HL-60 (cell line): ENCODE measurements around the gene FAM110A.

ENCODE experiments used
- DNase-seq, 2 experiments: peaks; one replicate each; pipeline ENCODE4 v3.0.0-alpha.2; 2010 to 2020; ENCODE audit warnings: low read depth in 1 of 2, low spot score in 1 of 2
- H3K27ac ChIP-seq: fragments of 250-450 bp; sonication (Bioruptor Pico); replicated peaks from 2 replicates; pipeline ENCODE4 v1.5.1; 2020; ENCODE audit warnings: mild to moderate bottlenecking, moderate library complexity
- H3K27me3 ChIP-seq: fragments of 250-450 bp; sonication (Bioruptor Pico); 2 replicates; pipeline ENCODE4 v1.5.1; 2021; ENCODE audit warnings: mild to moderate bottlenecking, moderate library complexity; ENCODE audit not compliant: insufficient read depth, poor library complexity, severe bottlenecking
- H3K4me3 ChIP-seq: replicated peaks from 2 replicates; pipeline ENCODE4 v1.5.1; 2011; ENCODE audit warnings: mild to moderate bottlenecking, control low read depth, low read length; ENCODE audit not compliant: insufficient read depth
- GABPA ChIP-seq: IDR thresholded peaks from 2 replicates; pipeline ENCODE4 v1.6.1; 2012; ENCODE audit warnings: low read depth
- POLR2AphosphoS5 ChIP-seq: IDR thresholded peaks from 2 replicates; pipeline ENCODE4 v1.6.1; 2012; ENCODE audit warnings: low read depth
- SPI1 ChIP-seq: IDR thresholded peaks from 2 replicates; pipeline ENCODE4 v1.6.1; 2012; ENCODE audit warnings: low read depth, mild to moderate bottlenecking, borderline replicate concordance
- long read RNA-seq: library from polyadenylated mRNA; unstranded; transcript quantifications from one replicate; pipeline ENCODE4 v2.0.0, GENCODE V29; 2020
- TF ChIP-seq, protein P1 (sequence below): IDR thresholded peaks from 2 replicates; pipeline ENCODE4 v1.6.1; 2012; ENCODE audit warnings: low read depth; ENCODE audit not compliant: insufficient replicate concordance
- TF ChIP-seq, protein P2 (sequence below): IDR thresholded peaks from one replicate; pipeline ENCODE4 v1.5.1; 2011; ENCODE audit warnings: low read length, control low read depth, inconsistent platforms; ENCODE audit not compliant: insufficient read depth

FAM110A gene
- long read RNA-seq, transcript FAM110A-204 (2 exons, 1,809 nt): major isoform, 22 of 25 reads
- long read RNA-seq, partial matches to known transcripts: 0 of 25 reads
- long read RNA-seq, other reads (novel, unspliced or antisense): 2 of 25 reads

DNA sequence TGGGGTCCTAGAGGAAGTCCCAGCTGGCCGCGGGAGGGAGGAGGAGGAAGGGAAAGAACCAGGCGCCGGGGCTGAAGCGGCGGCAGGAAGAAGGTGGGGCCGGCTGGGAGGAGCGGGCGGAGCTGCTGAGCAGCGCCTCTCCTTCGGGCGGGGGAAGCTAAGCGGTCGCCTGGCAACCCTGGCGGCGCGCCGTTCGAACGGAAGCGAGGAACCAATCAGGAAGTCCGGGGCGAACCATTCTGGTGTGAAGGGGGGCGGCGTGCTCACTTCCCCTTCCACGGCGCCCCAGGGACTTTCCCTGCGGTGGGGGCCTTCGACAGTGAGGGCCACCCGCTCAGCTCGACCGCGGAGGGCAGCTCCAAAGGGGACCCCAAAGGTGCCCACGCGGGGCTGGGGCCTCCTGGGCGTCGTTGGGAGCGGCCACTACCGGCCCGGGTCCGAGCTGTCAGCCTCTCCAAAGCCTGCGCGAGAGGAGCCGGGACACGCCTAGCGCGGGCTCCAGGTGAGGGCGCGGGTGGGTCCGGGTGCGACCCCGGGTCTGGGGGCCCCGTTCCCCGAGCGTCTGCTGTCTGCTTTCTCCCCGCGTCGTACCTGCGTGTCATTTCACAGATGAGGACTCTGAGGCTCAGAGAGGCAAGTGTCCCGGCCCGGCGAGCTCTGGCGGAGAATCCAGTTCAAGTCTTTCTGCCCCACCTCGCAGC, at the start of gene FAM110A:
Gene FAM110A, plus strand, starts transcription at position 266 of the 701 bp plus-strand sequence. CDS start 11,090 bp downstream, outside the sequence.
- DNase-seq: peak; percentile 91 to 96
- Histone ChIP-seq H3K4me3 (peak within 1 kb of the TSS; percentile 80), H3K27ac (peak within 1 kb of the TSS; percentile 98), H3K27me3 (no peaks in the 10 kb centered on the region)
- TF ChIP-seq, protein P1, sequence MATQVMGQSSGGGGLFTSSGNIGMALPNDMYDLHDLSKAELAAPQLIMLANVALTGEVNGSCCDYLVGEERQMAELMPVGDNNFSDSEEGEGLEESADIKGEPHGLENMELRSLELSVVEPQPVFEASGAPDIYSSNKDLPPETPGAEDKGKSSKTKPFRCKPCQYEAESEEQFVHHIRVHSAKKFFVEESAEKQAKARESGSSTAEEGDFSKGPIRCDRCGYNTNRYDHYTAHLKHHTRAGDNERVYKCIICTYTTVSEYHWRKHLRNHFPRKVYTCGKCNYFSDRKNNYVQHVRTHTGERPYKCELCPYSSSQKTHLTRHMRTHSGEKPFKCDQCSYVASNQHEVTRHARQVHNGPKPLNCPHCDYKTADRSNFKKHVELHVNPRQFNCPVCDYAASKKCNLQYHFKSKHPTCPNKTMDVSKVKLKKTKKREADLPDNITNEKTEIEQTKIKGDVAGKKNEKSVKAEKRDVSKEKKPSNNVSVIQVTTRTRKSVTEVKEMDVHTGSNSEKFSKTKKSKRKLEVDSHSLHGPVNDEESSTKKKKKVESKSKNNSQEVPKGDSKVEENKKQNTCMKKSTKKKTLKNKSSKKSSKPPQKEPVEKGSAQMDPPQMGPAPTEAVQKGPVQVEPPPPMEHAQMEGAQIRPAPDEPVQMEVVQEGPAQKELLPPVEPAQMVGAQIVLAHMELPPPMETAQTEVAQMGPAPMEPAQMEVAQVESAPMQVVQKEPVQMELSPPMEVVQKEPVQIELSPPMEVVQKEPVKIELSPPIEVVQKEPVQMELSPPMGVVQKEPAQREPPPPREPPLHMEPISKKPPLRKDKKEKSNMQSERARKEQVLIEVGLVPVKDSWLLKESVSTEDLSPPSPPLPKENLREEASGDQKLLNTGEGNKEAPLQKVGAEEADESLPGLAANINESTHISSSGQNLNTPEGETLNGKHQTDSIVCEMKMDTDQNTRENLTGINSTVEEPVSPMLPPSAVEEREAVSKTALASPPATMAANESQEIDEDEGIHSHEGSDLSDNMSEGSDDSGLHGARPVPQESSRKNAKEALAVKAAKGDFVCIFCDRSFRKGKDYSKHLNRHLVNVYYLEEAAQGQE: no peak
- TF ChIP-seq GABPA: no peak
- TF ChIP-seq, protein P2, sequence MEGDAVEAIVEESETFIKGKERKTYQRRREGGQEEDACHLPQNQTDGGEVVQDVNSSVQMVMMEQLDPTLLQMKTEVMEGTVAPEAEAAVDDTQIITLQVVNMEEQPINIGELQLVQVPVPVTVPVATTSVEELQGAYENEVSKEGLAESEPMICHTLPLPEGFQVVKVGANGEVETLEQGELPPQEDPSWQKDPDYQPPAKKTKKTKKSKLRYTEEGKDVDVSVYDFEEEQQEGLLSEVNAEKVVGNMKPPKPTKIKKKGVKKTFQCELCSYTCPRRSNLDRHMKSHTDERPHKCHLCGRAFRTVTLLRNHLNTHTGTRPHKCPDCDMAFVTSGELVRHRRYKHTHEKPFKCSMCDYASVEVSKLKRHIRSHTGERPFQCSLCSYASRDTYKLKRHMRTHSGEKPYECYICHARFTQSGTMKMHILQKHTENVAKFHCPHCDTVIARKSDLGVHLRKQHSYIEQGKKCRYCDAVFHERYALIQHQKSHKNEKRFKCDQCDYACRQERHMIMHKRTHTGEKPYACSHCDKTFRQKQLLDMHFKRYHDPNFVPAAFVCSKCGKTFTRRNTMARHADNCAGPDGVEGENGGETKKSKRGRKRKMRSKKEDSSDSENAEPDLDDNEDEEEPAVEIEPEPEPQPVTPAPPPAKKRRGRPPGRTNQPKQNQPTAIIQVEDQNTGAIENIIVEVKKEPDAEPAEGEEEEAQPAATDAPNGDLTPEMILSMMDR: no peak
- TF ChIP-seq POLR2AphosphoS5: 0 out of 2 replicates have a peak, but pooled peaks have one; percentile 8
- peak; percentile 88 for TF ChIP-seq SPI1

DNA sequence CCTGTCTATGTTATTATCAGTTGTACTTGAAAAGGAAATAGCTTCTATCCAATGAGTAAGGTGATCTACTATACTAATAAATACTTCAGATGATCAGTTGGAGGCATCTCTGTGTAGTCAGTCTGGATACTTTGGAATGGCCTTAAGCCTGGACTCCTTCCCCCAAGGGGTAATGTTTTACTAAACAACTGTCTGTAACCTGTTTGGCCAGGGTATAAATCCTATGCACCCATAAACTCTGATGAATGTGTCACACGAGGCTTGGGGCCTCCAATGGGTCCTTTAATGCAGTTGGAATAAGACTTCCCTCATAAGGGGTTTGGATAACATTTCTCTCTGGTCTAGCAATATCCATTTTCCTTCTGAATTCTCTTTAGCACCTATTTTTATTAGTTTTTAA, 45.7 kb upstream of the FAM110A start:
- no peak overlapping the region for H3K27ac ChIP-seq
- H3K27me3 ChIP-seq: no peaks in the 10 kb centered on the region
- TF ChIP-seq GABPA (no peak), POLR2AphosphoS5 (no peak), SPI1 (no peak)
- TF ChIP-seq, protein P1: no peak
- TF ChIP-seq, protein P2: no peak
- DNase-seq: no peak
- no peak overlapping the region for H3K4me3 ChIP-seq

DNA sequence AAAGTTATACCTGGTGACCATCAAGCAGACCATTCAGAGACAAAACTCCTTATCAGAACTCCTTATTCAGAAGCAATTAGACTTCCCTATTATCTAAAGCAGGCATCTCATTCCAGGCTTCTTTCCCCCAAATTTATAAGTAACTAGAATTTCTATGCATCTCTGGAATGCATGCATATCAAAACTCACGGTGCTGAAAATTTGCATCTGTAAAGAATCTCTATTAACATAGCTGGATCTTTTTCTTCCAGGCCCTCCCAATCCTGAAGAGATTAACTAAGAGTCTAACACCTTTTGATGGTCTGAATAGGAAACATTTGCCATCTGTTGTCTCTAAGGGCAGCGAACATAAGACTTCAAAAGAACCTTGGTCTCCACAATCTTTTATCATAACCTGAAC, 42.5 kb upstream of the FAM110A start:
- Histone ChIP-seq H3K27me3 (no peaks in the 10 kb centered on the region), H3K27ac (no peak overlapping the region), H3K4me3 (no peak overlapping the region)
- no peak for TF ChIP-seq GABPA
- no peak for TF ChIP-seq POLR2AphosphoS5
- TF ChIP-seq, protein P1: no peak
- no peak for TF ChIP-seq SPI1
- DNase-seq: no peak
